Hematopoietic multipotent progenitor cell treated with erythropoietin and hydrocortisone succinate and interleukin-3 and kit ligand, for 6 days (in vitro differentiated cells): ENCODE measurements around the gene DCLK1.
A peak's percentile ranks its signal among the peaks of the same experiment; 100 is the strongest.

ENCODE experiments used
- DNase-seq: peaks from one replicate; pipeline ENCODE4 v3.0.0-alpha.2; 2015

DCLK1 gene

DNA sequence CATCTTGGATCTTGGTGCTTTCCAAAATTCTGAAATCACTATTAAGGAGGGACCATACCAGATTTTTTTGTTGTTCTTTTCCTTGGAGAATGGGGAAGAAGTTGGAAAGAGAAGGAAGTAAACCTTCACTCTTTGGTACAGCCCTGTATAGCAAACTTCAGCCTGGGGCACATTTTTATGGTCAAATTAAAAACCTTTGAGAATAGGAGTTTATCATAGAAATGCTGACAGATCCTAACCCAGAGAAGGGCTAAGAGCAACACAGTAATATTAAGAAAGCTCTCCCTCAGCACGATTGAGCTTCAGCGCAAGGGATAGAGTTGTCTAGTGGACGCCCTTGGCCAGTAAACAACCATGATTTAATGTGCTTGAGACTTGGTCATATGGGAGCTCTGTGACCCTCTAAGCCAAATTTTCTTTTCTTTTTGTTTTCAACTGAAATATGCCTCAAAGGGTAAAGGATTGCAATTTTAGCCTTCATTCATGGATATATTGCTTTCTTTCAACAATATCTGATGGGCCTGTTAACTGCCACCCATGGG lies 360.4 kb downstream of the DCLK1 start:
- DNase-seq: no peak

DNA sequence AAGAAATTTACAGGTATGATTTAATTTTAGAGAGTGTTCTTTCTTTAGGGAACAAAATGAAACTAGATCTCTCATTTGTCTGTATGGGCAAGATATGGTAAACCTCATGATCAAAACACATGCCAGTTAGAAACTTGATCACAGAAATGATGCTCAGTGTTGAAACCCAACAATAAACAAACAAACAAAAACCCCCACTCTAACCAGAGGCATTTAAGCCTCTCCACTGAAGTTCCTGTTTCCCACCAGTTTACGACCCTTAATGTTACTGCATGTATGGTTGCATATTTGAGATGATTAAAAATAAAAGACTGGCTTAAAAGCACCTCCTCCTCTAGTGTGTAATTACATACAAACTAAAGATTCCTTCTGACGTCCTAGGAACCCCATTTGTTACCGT lies 361.4 kb downstream of the DCLK1 start:
- no peak for DNase-seq

DNA sequence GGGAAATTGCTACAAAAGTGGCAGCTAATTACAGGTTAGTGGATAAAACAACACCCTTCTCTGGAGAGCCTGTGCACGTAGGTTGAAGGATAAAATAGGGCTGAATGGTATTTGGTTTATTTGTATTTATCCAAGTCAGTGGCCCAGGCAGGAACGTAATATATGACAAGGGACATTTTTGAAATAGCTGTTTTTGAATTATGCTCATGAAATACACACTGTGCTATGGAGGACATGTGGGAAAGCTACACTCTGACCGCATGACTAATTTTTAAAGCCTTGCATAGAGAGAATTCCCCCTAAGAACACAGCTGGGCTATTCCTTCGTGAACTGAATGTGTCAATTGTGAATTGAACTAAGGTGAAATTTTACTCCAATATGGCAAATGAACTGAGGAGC lies 362.6 kb downstream of the DCLK1 start:
- no peak for DNase-seq

DNA sequence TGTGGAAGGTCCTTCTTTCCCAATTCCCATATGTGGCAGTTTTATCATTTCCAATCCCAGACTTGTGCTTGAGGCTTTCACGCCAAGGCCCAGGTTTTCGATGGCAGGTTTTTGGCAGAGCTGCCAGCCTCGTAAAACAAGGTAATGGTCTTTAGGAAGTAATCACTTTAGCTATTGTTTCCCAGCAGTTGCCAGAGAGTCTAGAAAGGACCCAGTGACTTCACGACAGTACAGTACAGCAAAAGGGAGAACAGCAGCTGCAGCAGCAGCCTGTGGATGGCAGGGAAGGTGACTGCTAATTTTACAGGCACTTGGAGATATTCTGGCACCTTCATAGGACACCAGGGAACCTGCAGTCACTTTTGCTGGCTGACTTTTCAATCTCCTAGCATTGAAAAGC lies 363.1 kb downstream of the DCLK1 start:
- DNase-seq: no peak

DNA sequence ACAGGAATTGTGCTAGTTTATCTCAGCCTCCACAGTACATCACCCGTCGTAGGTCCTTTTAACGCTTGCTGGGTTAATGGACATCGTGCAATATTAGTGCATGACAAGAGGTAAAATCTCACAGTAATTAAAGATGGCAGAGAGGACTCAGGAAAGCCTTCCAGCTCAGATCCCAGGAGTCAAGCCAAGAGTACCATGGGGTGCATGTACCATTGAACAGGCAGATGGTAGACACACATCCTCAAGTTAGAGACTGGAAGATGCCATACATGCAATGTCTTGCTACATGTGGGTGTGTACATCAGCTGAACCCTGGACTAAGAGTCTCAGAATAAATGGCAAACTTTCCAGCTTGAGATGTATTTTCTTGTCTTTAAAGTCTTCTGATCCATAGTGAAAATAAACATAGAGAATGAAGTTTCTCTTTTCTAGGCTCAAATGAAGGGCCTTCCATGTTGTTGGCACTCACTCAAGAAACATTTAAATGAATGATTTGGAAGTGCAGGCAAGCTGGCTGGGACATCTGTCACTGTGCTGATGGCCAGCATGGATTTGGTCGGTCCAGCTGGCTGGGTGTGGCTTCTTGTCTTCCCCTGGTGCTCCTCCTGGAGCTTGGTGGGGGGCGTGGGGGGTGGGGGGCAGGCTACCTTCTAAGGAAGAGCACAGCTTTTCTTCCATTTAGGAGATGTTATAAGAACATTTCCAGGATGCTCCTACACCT lies 363.8 kb downstream of the DCLK1 start:
- DNase-seq: no peak

DNA sequence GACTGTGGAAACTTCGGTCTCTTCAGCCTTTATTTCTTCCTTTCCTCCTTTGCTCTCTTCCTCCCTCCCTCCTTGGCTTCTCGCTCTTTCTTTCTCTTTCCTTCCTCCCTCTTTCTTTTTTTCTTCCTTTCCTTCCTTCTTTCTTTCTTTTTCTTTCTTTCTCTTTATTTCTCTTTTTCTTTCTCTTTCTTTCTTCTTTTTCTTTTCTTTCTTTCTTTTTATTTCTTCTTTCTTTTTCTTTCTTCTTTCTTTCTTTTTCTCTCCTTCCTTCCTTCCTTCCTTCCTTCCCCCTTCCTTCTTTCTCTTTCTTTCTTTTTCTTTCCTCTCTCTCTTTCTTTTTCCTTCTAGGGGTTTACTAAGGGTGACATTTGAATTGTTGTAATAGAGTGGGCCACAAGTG lies 364.5 kb downstream of the DCLK1 start:
- DNase-seq: no peak

DNA sequence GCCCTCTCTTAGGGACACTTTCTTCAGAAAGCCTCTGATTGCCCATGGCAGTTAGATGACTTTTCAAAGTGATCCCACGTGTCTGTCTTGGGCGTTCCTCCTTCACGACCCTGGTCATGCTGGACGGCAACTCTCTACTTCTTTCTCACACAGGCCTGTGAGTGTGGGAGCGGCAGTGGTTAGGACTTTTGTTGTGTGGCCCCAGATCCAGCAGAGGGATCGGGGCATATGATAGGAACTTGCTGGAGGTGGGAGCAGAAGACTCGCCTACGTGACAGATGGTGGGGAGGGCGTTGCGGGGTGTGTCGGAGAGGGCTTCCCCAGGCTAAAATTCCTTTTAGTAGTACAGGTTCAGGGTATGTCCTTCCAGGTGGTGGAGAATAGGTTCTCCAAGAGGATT lies 365.2 kb downstream of the DCLK1 start:
- no peak for DNase-seq

DNA sequence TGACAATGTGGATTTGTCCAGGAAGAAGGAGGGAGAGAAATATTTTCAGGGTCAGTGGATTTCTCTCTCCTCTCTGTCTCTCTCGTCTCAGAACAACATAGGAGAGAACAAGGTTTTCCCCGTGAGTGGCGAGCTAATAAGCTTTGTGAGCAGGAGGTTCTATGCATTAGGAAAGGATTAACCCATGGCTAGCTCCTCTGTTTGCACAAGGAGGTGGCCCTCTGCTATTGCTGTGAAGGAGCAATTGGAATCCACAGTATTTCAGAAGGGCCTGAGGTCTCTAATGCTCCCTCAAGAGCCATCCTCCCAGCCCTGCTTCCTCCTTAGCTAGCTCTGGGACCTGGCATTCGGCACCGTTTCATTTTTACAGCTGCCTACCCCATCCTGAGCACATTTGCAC lies 365.8 kb downstream of the DCLK1 start:
- DNase-seq: no peak

DNA sequence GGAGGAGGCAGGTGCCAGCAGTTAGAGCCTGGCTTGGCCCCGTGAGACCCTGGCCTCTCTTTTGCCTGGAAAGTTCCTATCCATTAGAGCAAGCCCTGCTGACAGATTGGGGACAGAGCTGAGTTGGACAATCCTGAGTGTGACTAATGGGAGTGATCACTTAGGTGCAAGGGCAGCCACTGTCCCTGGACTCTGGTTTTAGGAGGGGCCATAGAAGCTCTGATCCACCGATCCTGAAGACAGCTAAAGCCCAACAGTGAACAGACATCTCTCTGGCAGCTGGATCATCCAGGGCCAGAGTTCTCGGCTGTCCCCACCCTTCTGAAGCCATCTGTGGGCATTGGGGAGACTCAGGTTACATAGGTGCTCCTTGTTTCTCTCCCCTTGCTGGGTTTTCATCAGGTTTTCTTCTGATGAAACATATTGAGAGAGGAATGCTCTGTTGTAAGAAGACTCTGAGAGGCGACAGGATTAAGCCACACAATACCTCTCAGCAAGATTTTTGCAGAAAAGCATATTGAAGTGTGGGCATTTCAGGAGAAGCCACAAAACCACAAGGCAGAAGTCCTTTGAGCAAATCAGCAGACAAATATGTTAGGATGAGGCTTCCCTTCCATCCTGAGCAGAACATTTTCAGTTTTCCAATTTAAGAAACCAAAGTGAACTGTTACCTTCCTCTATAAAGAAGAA lies 366.7 kb downstream of the DCLK1 start:
- no peak for DNase-seq

DNA sequence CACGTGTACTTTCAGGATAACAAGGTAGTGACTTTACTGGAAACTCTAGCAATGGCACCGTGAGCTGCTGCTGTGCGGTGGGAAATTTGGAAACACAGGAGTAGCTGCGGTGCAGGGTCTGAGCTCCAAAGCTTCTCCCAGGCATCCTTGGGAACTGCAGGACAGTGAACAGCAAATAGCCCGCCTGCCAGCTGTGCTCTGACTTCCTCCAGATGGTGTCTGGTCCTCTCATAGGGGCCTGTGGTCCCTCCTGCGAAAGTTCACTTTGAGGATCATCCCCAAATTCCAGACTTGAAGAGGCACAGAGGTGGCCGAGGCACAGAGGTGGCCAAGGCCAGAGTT lies 367.4 kb downstream of the DCLK1 start:
- DNase-seq: no peak

DNA sequence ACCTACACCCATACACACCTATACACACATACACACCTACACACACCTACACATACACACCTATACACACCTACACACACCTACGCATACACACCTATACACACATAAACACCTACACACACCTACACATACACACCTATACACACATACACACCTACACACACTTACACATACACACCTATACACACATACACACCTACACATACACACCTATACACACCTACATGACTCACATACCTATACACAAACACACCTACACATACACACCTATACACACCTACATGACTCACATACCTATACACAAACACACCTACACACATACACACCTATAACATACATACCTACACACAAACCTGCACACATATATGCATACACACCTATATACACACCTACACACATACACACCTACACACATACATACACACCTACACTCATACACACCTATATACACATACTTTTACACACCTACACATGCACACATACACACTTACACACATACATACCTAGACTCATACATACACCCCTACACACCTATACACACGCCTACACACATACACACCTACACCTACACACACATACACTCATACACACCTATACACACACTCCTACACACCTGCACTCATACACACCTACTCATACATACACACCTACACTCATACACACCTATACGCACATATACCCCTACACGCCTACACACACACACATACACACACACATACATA lies 368.0 kb downstream of the DCLK1 start:
- no peak for DNase-seq

DNA sequence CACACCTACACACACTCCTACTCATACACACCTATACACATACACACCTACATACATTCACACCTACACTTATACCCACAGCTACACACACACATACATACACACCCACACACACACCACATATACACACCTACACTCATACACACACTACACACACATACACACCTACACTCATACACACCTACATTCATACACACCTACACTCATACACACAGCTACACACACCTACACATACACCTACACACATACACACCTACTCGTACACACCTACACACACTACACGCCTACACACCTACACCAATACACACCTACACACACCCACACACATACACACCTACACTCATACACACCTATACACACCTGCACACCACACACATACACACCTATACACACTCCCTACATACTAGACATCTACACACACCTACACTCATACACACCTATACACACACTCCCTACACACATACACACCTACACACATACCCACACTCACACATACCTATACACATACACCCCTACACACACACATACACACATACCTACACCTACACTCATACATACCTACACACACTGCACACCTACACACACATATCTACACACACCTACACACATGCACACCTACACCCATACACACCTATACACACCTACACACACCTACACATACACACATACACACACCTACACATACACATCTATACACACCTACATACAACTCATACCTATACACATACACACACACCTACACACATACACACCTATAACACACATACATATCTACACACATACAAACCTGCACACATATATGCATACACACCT lies 369.5 kb downstream of the DCLK1 start:
- DNase-seq: no peak

DNA sequence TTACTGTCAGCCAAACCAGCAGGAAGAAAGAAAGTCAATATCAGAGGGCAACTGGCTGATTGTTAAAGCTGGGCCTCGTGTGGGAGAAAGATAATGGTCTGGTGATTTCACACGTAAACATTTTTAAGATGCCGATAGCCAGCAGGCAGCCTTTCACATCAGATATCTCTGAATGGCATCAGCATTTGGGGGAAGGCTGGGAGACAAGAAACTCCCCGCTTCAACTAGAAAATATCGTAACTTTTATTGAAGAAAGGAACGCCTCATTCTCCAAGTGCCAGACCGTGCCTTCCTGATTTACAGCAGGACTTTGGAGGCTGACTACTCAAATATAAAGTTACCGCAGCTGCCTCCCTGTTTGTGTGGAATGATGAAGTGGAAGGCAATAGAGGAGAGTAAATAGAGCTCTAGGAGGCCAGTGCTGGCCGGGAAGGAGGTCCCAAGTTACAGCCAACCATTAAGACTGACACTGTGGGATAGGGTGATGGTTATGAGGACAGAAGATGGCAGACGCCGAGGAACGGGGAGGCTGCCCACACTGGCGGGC lies 370.4 kb downstream of the DCLK1 start:
- DNase-seq: no peak

DNA sequence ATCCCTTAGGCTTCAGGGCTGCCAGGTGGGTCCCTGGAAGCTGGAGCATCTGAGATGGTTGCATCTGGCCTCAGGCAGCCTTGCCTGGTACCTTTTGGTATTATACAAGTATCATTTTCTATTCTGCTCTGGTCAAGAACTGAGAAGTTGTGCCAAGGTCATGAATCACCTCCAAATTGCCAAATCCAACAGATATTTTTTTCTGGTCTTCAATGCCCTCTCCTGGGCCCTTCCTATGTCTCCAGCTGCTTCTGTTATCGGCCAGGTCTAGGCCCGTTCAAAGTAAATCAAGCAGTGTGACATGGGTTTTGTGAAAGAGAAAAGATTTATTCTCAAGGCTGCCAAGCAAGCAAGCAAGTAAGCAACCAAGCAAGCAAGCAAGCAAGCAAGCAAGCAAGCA lies 383.6 kb downstream of the DCLK1 start:
- DNase-seq: no peak

DNA sequence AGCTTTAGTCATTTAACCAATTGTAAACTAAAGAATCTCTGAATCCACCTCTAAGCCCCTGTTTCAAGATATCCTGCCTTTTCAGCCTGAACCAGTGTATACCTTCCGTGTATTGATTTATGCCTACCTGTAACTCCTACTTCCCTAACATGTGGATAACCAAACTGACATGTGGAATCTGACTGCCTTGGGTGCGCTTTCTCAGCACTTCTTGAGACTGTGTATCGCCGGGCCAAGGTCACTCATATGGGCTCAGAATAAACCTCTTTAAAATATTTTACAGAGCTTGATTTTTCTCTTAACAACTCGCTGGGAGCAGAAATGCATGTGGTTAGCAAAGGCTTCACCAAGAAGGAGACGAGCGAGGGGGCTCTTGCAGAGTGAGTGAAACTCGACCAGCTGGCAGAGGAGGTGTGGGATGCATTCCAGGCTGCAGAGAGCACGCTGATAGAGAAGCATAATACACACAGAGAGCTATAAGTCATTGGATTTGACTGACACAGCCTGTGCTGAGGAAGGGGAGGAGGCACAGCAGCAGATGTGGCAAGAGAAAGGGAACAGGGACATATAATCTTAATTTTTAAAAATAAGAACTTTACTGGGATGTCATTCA lies 386.5 kb downstream of the DCLK1 start:
- no peak for DNase-seq

DNA sequence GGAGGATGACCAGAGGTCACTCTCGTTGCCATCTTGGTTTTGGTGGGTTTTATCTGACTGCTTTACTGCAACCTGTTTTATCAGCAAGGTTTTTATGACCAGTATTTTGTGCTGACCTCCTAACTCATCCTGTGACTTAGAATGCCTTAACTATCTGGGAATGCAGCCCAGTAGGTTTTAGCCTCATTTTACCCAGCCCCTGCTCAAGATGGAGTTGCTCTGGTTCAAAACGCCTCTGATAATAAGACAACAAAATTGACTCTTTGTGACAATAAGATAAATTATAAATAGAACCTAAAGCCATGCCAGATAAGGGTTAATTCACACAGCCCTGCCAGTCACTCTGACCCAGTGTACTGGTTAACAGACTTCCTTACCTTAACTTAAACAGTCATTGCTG lies 387.0 kb downstream of the DCLK1 start:
- no peak for DNase-seq

DNA sequence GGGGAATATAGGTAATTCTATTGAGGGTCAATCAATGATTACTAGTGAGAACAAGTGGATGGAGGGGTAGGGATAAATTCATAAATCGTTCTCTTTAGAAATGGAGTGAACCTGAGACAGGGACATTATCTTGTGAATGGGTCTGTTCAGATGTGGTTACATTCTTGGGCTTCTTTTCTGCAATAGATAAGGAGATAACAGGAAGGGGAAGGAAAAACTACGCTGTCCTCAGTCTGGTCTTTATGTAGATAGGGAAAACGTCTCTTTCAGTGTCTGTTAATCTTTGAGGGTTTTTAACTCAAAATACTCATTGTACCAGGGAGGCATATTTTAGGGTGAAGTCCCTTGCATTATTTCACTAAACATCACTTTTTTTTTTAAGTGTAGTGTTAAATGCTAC lies 388.0 kb downstream of the DCLK1 start:
- DNase-seq: peak; percentile 49

DNA sequence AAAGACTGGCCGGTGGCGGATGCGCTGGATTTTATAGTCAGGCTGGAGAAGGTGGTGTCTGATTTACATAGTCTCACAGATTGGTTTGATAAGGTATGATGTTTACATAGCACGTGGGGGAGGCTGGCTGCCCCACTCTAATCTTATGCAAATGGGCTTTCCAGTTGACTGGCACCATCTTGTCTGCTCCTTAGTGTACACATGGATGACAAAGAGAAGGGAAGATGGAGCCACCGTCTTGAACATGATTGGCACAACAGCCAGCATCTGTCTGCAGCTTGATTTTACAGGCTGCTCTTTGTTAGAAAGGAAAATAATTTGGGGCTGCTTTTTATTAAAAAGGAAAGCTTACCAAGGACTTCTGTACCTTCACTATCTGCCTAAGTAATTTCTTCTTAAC lies 389.5 kb downstream of the DCLK1 start:
- no peak for DNase-seq

DNA sequence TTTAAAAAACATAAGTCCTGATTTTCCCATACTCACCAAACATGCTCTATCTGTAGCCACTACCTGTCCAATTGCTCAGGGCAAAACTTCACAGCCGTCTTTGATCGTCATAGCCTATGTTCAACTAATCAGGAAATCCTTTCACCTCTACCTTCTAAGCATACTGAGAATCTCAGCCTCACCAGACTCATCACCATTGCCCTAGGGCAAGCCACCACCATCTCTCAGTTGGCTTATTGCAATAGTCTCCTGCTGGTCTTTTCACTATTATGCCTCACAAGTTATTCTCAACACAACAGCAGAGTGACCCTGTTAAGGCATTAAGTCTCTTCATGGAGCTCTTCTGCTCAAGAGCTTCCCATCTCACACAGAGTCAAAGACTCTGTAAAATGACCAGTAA lies 394.3 kb downstream of the DCLK1 start:
- DNase-seq: no peak

DNA sequence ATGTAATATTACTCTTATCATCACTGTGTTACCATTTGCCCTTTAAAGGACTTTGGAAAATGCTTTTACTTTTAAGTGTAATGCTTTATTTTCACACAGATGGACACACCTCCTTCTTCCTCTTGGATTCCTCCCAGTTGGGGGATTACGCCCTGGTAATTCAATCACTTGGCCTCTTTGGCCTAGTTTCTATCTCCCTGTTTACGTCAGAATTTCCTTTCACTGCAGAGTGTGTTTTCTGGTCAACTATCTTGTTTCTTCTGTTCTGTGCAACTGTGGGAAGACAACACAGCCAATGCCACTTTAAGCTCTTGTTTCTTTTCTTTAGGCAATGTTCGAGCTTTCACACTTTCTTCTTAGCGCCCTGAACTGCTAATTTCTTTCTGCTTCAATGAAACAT lies 397.4 kb downstream of the DCLK1 start:
- DNase-seq: no peak

DNA sequence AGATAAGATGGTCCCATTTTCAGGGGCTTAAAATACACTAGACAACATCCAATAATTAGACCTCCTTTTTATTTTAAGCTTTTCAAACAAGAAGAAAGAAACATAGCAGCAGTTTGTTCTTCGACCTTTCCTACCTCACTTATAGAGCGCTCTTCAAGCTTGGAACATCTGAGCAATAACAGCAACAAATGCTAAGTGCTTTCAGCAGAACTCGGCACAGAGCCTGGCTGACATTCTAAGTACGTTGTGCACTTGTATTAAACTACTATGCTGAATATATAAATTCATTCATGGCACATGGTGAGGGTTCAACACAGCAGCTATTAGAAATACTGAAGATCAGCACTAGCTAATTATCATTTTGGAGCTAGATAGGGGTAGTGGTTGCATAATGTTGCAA lies 398.6 kb downstream of the DCLK1 start:
- no peak for DNase-seq

DNA sequence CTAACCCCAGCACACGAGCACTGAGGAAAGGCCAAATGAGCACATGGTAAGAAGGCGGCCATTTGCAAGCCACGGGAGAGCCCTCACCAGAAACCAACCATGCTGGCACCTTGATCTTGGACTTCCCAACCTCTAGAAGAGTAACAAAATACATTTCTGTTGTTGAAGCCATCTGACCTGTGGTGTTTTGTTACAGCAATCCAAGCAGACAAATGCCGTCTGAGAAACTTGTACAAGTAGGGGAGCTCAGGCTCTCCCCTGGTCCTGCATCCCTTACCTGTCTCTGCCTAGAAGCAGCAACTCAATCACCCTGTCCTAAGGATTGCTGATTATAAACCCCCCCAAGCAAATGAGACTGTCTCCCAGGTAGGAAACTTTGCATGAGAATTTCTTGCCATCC lies 399.7 kb downstream of the DCLK1 start:
- DNase-seq: no peak
